ENCODE data around the gene PRRG3.

- TF ChIP-seq CTCF (IDR thresholded peaks at IDR 0.05): no peak
- TF ChIP-seq POLR2AphosphoS5 (IDR thresholded peaks at IDR 0.05): no peak
Measured at GRCh38 chrX:151697522-151697921, 2.3 kb downstream of the PRRG3 start.
